ENCODE results near the gene COL11A1. TPM values are rescaled to one million over a fixed set of nuclear protein-coding genes. Genes with fewer than 3 reads are reported as not detected.

The COL11A1 gene
- total RNA-seq, 2 donors from 2014 or later, result 0.52 to 2.6 TPM

- 42 to 43% methylated on average over 5 of the region's 5 CpGs for WGBS, 2 donors
- no peak overlapping the region for H3K4me3 ChIP-seq
- DNase-seq (no peak), ATAC-seq (no peak)
- no peaks in the 10 kb centered on the region for H3K27me3 ChIP-seq
- H3K9me3 ChIP-seq, result no peaks in the 10 kb centered on the region
- H3K27ac ChIP-seq, result no peak overlapping the region
- TF ChIP-seq CTCF (IDR thresholded peaks at IDR 0.05) (no peak), POLR2A (IDR thresholded peaks at IDR 0.05) (no peak)
- no peaks in the 10 kb centered on the region for H3K4me1 ChIP-seq
- no peaks in the 10 kb centered on the region for H3K36me3 ChIP-seq (replicated peaks in 1 of 2; ENCODE audit: insufficient read depth in 1 of 2, low read depth in 2 of 2)
- intact Hi-C loops (cut with DNase I), result no loop called here
Observed at GRCh38 chr1:103025858-103026409, 82.4 kb downstream of the COL11A1 start.

GRCh38 chr1:103024051-103024450 lies 84.3 kb downstream of the COL11A1 start:
- intact Hi-C loops (cut with DNase I), result no loop called here
- Histone ChIP-seq H3K27me3 (no peaks in the 10 kb centered on the region), H3K4me3 (no peak overlapping the region), H3K36me3 (replicated peaks in 1 of 2; ENCODE audit: insufficient read depth in 1 of 2, low read depth in 2 of 2) (no peaks in the 10 kb centered on the region), H3K27ac (no peak overlapping the region), H3K4me1 (no peaks in the 10 kb centered on the region), H3K9me3 (no peaks in the 10 kb centered on the region)
- 59 to 60% methylated on average over 1 of the region's 1 CpG for WGBS, 2 donors
- ATAC-seq (no peak), DNase-seq (no peak)
- no peak for TF ChIP-seq CTCF (IDR thresholded peaks at IDR 0.05)
- TF ChIP-seq POLR2A (IDR thresholded peaks at IDR 0.05), result no peak

- WGBS, 2 donors, result 62 to 75% methylated on average over 3 of the region's 3 CpGs
- ATAC-seq (no peak), DNase-seq (no peak)
- TF ChIP-seq POLR2A (IDR thresholded peaks at IDR 0.05), result no peak
- no peak for TF ChIP-seq CTCF (IDR thresholded peaks at IDR 0.05)
- Histone ChIP-seq H3K27ac (no peak overlapping the region), H3K9me3 (no peaks in the 10 kb centered on the region), H3K4me1 (no peaks in the 10 kb centered on the region), H3K36me3 (replicated peaks in 1 of 2; ENCODE audit: insufficient read depth in 1 of 2, low read depth in 2 of 2) (no peaks in the 10 kb centered on the region), H3K4me3 (no peak overlapping the region), H3K27me3 (no peaks in the 10 kb centered on the region)
- intact Hi-C loops (cut with DNase I), result no loop called here
Observed at GRCh38 chr1:103002005-103002404, 106.3 kb downstream of the COL11A1 start.

GRCh38 chr1:102978874-102979273 lies 129.4 kb downstream of the COL11A1 start:
- TF ChIP-seq POLR2A (IDR thresholded peaks at IDR 0.05) (no peak), CTCF (IDR thresholded peaks at IDR 0.05) (no peak)
- intact Hi-C loops (cut with DNase I), result no loop called here
- no peak for ATAC-seq
- WGBS, 2 donors, result 80 to 82% methylated on average over 6 of the region's 6 CpGs
- H3K4me3 ChIP-seq, result no peak overlapping the region
- H3K27ac ChIP-seq, result no peak overlapping the region
- no peak for DNase-seq
- H3K9me3 ChIP-seq, result no peaks in the 10 kb centered on the region
- no peaks in the 10 kb centered on the region for H3K27me3 ChIP-seq
- no peaks in the 10 kb centered on the region for H3K4me1 ChIP-seq
- H3K36me3 ChIP-seq (replicated peaks in 1 of 2; ENCODE audit: insufficient read depth in 1 of 2, low read depth in 2 of 2), result no peaks in the 10 kb centered on the region

GRCh38 chr1:102977292-102977691 lies 131.0 kb downstream of the COL11A1 start:
- Histone ChIP-seq H3K27me3 (no peaks in the 10 kb centered on the region), H3K36me3 (replicated peaks in 1 of 2; ENCODE audit: insufficient read depth in 1 of 2, low read depth in 2 of 2) (no peaks in the 10 kb centered on the region), H3K4me1 (no peaks in the 10 kb centered on the region), H3K9me3 (no peaks in the 10 kb centered on the region), H3K4me3 (no peak overlapping the region), H3K27ac (no peak overlapping the region)
- DNase-seq, result no peak
- intact Hi-C loops (cut with DNase I), result no loop called here
- TF ChIP-seq CTCF (IDR thresholded peaks at IDR 0.05), result no peak
- TF ChIP-seq POLR2A (IDR thresholded peaks at IDR 0.05), result no peak
- no peak for ATAC-seq

All from body of pancreas (tissue), 4 donors.